ENCODE data around the gene GRK2.
A peak's percentile ranks its signal among the peaks of the same experiment; 100 is the strongest.
"Not testable (repeated sequence)": the region's sequence is repeated elsewhere in the genome, so short reads cannot be mapped to it uniquely, and the experiment has no call there.

GRK2 gene

GRCh38 chr11:67266449-67267187 lies at the start of gene GRK2:
Gene GRK2, plus strand, starts transcription at chr11:67266473. Its CDS starts 227 bp downstream, at chr11:67266700.
- peak; percentile 43 for DNase-seq

- DNase-seq = no peak
These were observed 38.5 kb upstream of the GRK2 start for GRCh38 chr11:67227726-67228125.

GRCh38 chr11:67230406-67230805 lies 35.9 kb upstream of the GRK2 start:
- DNase-seq = no peak

- DNase-seq = no peak
These were observed 35.4 kb upstream of the GRK2 start for GRCh38 chr11:67230886-67231285.

GRCh38 chr11:67233584-67234190 lies 32.6 kb upstream of the GRK2 start:
- DNase-seq = no peak

- DNase-seq = not testable (repeated sequence)
These were observed 31.7 kb upstream of the GRK2 start for GRCh38 chr11:67234571-67234970.

- no peak for DNase-seq
These were observed 28.7 kb upstream of the GRK2 start for GRCh38 chr11:67237574-67237973.

GRCh38 chr11:67238894-67239782 lies 27.1 kb upstream of the GRK2 start:
- no peak for DNase-seq

- DNase-seq = peak; percentile 98
These were observed 26.3 kb upstream of the GRK2 start for GRCh38 chr11:67239783-67240575.

GRCh38 chr11:67240576-67241389 lies 25.5 kb upstream of the GRK2 start:
- DNase-seq = peak; percentile 15

GRCh38 chr11:67242548-67242947 lies 23.7 kb upstream of the GRK2 start:
- no peak for DNase-seq

GRCh38 chr11:67243051-67243450 lies 23.2 kb upstream of the GRK2 start:
- DNase-seq = no peak

GRCh38 chr11:67245046-67245445 lies 21.2 kb upstream of the GRK2 start:
- no peak for DNase-seq

GRCh38 chr11:67247946-67248550 lies 18.2 kb upstream of the GRK2 start:
- DNase-seq = no peak

GRCh38 chr11:67248653-67249052 lies 17.6 kb upstream of the GRK2 start:
- DNase-seq = no peak

- no peak for DNase-seq
These were observed 15.9 kb upstream of the GRK2 start for GRCh38 chr11:67250059-67251043.

- no peak for DNase-seq
These were observed 14.4 kb upstream of the GRK2 start for GRCh38 chr11:67251841-67252240.

- DNase-seq = no peak
These were observed 13.4 kb upstream of the GRK2 start for GRCh38 chr11:67252831-67253239.

GRCh38 chr11:67253872-67254624 lies 12.2 kb upstream of the GRK2 start:
- no peak for DNase-seq

All from NCI-H1105 (cell line).